HepG2 (cell line): ENCODE data around the gene PCSK7. TPM values are rescaled to one million over a fixed set of nuclear protein-coding genes. Genes with fewer than 3 reads are reported as not detected.

Source experiments
- ATAC-seq: fragments of 200-7000 bp; cut with Tn5 transposase; 3 replicates; pipeline ENCODE4 v1.9.1; 2020; ENCODE audit warnings: mild to moderate bottlenecking, moderate library complexity
- BruUV-seq: library from RNA; stranded (reverse); fragments of 400-500 nt; replicated peaks from 2 replicates; lab custom pipeline; 2021; lab: Mats Ljungman, UMichigan
- CTCF ChIA-PET: fragments of 300-600 bp; formaldehyde crosslinking; extraction: SDS; loops from one replicate; lab custom pipeline; 2021; ENCODE audit warnings: low total read pairs, inconsistent platforms, low intra/inter-chr PET ratio; lab: Yijun Ruan, JAX
- POLR2A ChIA-PET: fragments of 350-600 bp; sonication (Branson Sonifier 250); formaldehyde crosslinking; loops from one replicate; lab custom pipeline; 2020; ENCODE audit warnings: antibody characterized with exemption, inconsistent platforms; lab: Yijun Ruan, JAX
- DNase-seq: peaks from one replicate; pipeline ENCODE4 v3.0.0-alpha.2; 2015; ENCODE audit warnings: low spot score
- FAIRE-seq: peaks from 3 replicates; lab custom pipeline; 2011; peaks lifted over from hg19 to GRCh38; lab: Jason Lieb, UNC
- H2AFZ ChIP-seq: one replicate; pipeline ENCODE4 v1.6.1; 2011; ENCODE audit warnings: low read length, inconsistent platforms
- H3K27ac ChIP-seq: fragments of 300-600 bp; 3 replicates; pipeline ENCODE4 v1.8.0; 2011; ENCODE audit warnings: mixed run types, mild to moderate bottlenecking, mixed read lengths, low read length, inconsistent platforms; ENCODE audit not compliant: insufficient read depth; ENCODE audit errors: extremely low read length
- H3K27me3 ChIP-seq, 2 experiments: fragments of 200-600 bp in 1 of 2; 2 replicates in 1 of 2; 3 replicates in 1 of 2; pipeline versions ENCODE4 v1.6.0 to v1.8.0; 2011; ENCODE audit warnings: low read length in 2 of 2, mild to moderate bottlenecking in 2 of 2, moderate library complexity in 2 of 2, inconsistent platforms in 1 of 2; ENCODE audit not compliant: insufficient read depth in 2 of 2, control insufficient read depth in 1 of 2
- H3K36me3 ChIP-seq, 2 experiments: fragments of 200-600 bp in 1 of 2; replicated peaks in 1 of 2; 2 replicates in 1 of 2; 3 replicates in 1 of 2; pipeline versions ENCODE4 v1.5.1 to v1.8.0; 2011; ENCODE audit warnings: low read length in 2 of 2, inconsistent platforms in 1 of 2; ENCODE audit not compliant: insufficient read depth in 2 of 2, control insufficient read depth in 1 of 2
- H3K4me1 ChIP-seq: 2 replicates; pipeline ENCODE4 v1.5.1; 2012; ENCODE audit warnings: low read length, inconsistent platforms; ENCODE audit not compliant: insufficient read depth
- H3K4me2 ChIP-seq: 2 replicates; pipeline ENCODE4 v1.6.0; 2011; ENCODE audit warnings: low read depth, low read length, inconsistent platforms
- H3K4me3 ChIP-seq, 3 experiments: fragments of 200-600 bp in 1 of 3; sonication (generic), shearing (Covaris generic) in 1 of 3; replicated peaks in 1 of 3; 2 replicates each; pipeline ENCODE4 v1.5.1; 2011 to 2016; ENCODE audit warnings: low read length in 3 of 3, inconsistent platforms in 2 of 3, low read depth in 2 of 3, mild to moderate bottlenecking in 2 of 3, control low read depth in 1 of 3, mixed read lengths in 1 of 3; ENCODE audit not compliant: insufficient read depth in 1 of 3
- H3K79me2 ChIP-seq: one replicate; pipeline ENCODE4 v1.6.1; 2011; ENCODE audit warnings: low read length, inconsistent platforms; ENCODE audit not compliant: insufficient read depth
- H3K9ac ChIP-seq: 2 replicates; pipeline ENCODE4 v1.6.0; 2011; ENCODE audit warnings: mild to moderate bottlenecking, low read depth, low read length, inconsistent platforms; ENCODE audit not compliant: insufficient read depth
- H3K9me3 ChIP-seq: 2 replicates; pipeline ENCODE4 v1.5.1; 2012; ENCODE audit warnings: mild to moderate bottlenecking, low read length
- H4K20me1 ChIP-seq: 2 replicates; pipeline ENCODE4 v1.6.0; 2011; ENCODE audit warnings: inconsistent platforms, mild to moderate bottlenecking, low read length, moderate library complexity; ENCODE audit not compliant: insufficient read depth
- AGO2 ChIP-seq: fragments of 200-400 bp; formaldehyde crosslinking; optimal IDR thresholded peaks from 2 replicates; pipeline ENCODE3; 2017; ENCODE audit warnings: mild to moderate bottlenecking, low read depth, low read length, moderate library complexity
- MBNL3 ChIP-seq: fragments of 250-450 bp; sonication (Bioruptor Pico); conservative IDR thresholded peaks from 2 replicates; pipeline ENCODE4 v1.8.0; 2022; ENCODE audit warnings: mild to moderate bottlenecking, inconsistent platforms
- STAG1 ChIP-seq: sonication (generic); formaldehyde crosslinking; IDR thresholded peaks from 2 replicates; pipeline ENCODE4 v1.4.0; 2020; ENCODE audit warnings: missing genetic modification reagents
- ZNF629 ChIP-seq: sonication (generic); formaldehyde crosslinking; conservative IDR thresholded peaks from 2 replicates; pipeline ENCODE4 v1.5.0; 2020; ENCODE audit warnings: missing genetic modification reagents
- WGBS: methylation state at CpG from one replicate; pipeline ENCODE4 v1.1.6; 2017; ENCODE audit warnings: low lambda C conversion rate; 5-methylcytosine and 5-hydroxymethylcytosine counted together
- in situ Hi-C: cut with HindIII; loops from 2 replicates; pipeline ENCODE4 v1.10.0; 2017; ENCODE audit warnings: low pct_unique_long_range_greater_than_20kb; ENCODE audit not compliant: extremely low pct_ligation_motif_present
- intact Hi-C: fragments of 100-400 bp; cut with micrococcal nuclease; formaldehyde crosslinking; loops from one replicate; pipeline ENCODE4 v1.10.0; 2022; ENCODE audit not compliant: unreplicated experiment
- polyA plus RNA-seq, 8 experiments: library from polyadenylated mRNA; depleted of rRNA in 3 of 8; stranded (reverse) in 7 of 8; unstranded in 1 of 8; fragments of >200 nt; fragmentation: Illumina TruSeq in 4 of 8; extraction: Trizol in 4 of 8; gene quantifications; 2 replicates each; pipeline versions ENCODE4 v1.2.1 to v1.2.3, GENCODE V29; 2011 to 2016; ENCODE audit warnings: low read depth in 4 of 8, missing spikeins in 1 of 8, mixed read lengths in 1 of 8; ENCODE audit not compliant: insufficient read depth in 1 of 8
- total RNA-seq, 5 experiments: library from RNA; depleted of rRNA; stranded (reverse); fragments of >200 nt; fragmentation: Illumina TruSeq; extraction: Trizol; gene quantifications; 2 replicates each; pipeline ENCODE4 v1.2.3, GENCODE V29; 2016; ENCODE audit warnings: low read depth in 1 of 5
- TF ChIP-seq, protein P1 (sequence below), 2 experiments: sonication (generic) in 1 of 2; formaldehyde crosslinking in 1 of 2; IDR thresholded peaks; 2 replicates each; pipeline versions ENCODE4 v1.6.1 to v1.9.0; 2014 to 2022; ENCODE audit warnings: antibody characterized with exemption in 1 of 2, borderline replicate concordance in 1 of 2, inconsistent platforms in 1 of 2, low read depth in 1 of 2, missing genetic modification reagents in 1 of 2
- TF ChIP-seq, protein P2 (sequence below): sonication (generic); formaldehyde crosslinking; IDR thresholded peaks from 2 replicates; pipeline ENCODE4 v1.5.1; 2020; ENCODE audit warnings: mild to moderate bottlenecking, moderate library complexity, missing genetic modification reagents

The PCSK7 gene
- total and polyA plus RNA-seq, 2 of the 13 experiments (the other 11 are each of a cell fraction or from before 2014, with no cell fraction given) = 13.4 to 13.8 TPM

DNA sequence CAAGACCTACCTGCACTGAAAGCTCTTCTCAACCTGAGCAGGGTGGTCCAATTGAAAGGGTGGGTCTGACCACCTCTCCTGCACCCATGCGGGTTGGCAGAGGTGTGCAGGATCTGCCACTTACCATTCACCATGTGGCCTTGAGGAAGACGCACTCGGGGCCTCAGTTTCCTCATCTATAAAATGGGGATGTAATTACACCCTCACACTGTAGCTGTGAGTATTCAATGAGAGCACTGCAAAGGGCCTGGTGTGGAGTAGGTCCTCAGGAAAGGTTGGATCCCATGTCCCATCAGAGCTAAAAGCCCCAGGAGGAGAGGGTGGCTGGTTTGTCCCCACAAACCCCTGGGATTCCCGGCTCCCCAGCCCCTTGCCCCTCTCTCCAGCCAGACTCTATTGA is 33.3 kb downstream of the PCSK7 start:
- BruUV-seq = no TSS peak
- H3K4me2 ChIP-seq = no peak overlapping the region; the same call in 1 of the 2 replicates
- H3K9ac ChIP-seq = no peak overlapping the region
- in situ Hi-C loops = no loop called here
- peaks cover 9% of the 10 kb centered on the region for H3K4me1 ChIP-seq
- FAIRE-seq = no peak
- peaks cover 0 to 3% of the 10 kb centered on the region in 2 experiments; a peak in 1 of 5 replicates for H3K36me3 ChIP-seq
- TF ChIP-seq ZNF629 (CRISPR knock-in tag) (peak; percentile 83), MBNL3 (CRISPR knock-in tag) (no peak)
- no peak overlapping the region for H3K27ac ChIP-seq
- no peak for ATAC-seq
- CTCF ChIA-PET = interaction anchor here (1.6 kb wide), 1 partner anchor 28 kb away, joined by 7 read pairs; no protein-coding TSS in a partner anchor
- WGBS = 93% methylated on average over 4 of the region's 4 CpGs
- no peaks in the 10 kb centered on the region for H3K79me2 ChIP-seq
- H4K20me1 ChIP-seq = no peaks in the 10 kb centered on the region
- DNase-seq = no peak
- intact Hi-C loops = no loop called here
- POLR2A ChIA-PET = interaction anchor here (1.2 kb wide), 1 partner anchor 19 kb away, joined by 4 read pairs; no protein-coding TSS in a partner anchor
- H3K27me3 ChIP-seq = no peaks in the 10 kb centered on the region
- no peak overlapping the region for H3K4me3 ChIP-seq
- H2AFZ ChIP-seq = no peak overlapping the region
- no peaks in the 10 kb centered on the region for H3K9me3 ChIP-seq

DNA sequence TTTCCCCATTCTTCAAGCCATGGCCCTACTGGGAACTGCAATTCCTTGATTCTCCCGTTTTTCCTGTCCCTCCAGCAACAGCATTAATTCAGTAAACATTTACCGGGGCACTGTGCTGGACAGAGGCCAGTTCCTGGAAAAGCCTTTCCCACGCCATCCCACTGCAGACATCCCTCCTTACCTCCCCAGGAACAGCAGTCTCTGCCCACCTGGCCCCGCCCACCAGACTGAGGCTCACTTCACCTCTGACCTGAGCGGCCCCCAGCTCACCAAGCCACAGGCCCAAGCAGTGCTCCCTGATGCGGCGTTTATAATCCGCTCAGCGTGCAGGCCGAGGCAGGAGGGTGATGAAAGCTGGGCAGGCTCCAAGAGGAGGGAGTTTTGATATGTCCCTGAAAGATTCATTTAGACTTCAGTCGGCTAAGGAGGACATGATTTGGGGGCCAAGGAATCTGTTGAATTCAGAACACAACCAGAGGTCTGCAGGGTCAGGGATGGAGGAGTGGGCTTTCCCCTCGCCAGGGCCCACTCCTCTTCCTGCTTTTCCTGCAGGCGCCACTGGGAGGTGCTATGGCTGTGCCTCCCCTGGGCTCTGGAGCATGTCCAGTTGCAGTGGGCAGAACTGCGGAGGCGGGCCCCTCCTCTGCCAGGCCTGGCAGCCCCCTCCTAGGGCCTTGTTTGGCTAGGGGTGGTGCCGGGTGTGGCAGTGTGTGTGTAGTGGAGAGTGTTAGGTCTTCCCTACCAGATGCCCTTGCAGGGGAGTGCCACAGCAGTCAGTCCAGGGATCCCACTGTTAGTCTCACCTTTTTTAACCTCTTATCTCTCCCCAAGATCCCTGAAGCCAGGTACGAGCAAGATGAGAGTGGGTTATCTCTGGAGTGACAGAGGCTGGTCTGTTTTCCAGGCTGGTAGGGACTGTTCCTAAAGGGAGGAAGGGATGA is 34.1 kb downstream of the PCSK7 start:
- Histone ChIP-seq H3K79me2 (no peaks in the 10 kb centered on the region), H3K36me3 (no peaks in the 10 kb centered on the region; a peak in 1 of 5 replicates), H3K9ac (no peak overlapping the region), H3K27ac (no peak overlapping the region), H4K20me1 (no peaks in the 10 kb centered on the region), H3K4me3 (no peak overlapping the region), H3K9me3 (no peaks in the 10 kb centered on the region), H3K4me1 (peaks cover 9% of the 10 kb centered on the region), H3K4me2 (no peak overlapping the region), H3K27me3 (no peaks in the 10 kb centered on the region), H2AFZ (no peak overlapping the region)
- no peak for DNase-seq
- intact Hi-C loops = no loop called here
- in situ Hi-C loops = no loop called here
- ATAC-seq = peak; percentile 44
- 67% methylated on average over 12 of the region's 17 CpGs for WGBS
- ChIA-PET CTCF (interaction anchor here (1.6 kb wide), 1 partner anchor 29 kb away, joined by 7 read pairs; no protein-coding TSS in a partner anchor), POLR2A (interaction anchor here (1.2 kb wide), 1 partner anchor 18 kb away, joined by 4 read pairs; no protein-coding TSS in a partner anchor)
- no TSS peak for BruUV-seq
- no peak for FAIRE-seq
- TF ChIP-seq, protein P1, sequence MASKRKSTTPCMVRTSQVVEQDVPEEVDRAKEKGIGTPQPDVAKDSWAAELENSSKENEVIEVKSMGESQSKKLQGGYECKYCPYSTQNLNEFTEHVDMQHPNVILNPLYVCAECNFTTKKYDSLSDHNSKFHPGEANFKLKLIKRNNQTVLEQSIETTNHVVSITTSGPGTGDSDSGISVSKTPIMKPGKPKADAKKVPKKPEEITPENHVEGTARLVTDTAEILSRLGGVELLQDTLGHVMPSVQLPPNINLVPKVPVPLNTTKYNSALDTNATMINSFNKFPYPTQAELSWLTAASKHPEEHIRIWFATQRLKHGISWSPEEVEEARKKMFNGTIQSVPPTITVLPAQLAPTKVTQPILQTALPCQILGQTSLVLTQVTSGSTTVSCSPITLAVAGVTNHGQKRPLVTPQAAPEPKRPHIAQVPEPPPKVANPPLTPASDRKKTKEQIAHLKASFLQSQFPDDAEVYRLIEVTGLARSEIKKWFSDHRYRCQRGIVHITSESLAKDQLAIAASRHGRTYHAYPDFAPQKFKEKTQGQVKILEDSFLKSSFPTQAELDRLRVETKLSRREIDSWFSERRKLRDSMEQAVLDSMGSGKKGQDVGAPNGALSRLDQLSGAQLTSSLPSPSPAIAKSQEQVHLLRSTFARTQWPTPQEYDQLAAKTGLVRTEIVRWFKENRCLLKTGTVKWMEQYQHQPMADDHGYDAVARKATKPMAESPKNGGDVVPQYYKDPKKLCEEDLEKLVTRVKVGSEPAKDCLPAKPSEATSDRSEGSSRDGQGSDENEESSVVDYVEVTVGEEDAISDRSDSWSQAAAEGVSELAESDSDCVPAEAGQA (IDR thresholded peaks at IDR 0.05; ENCODE audit: low read depth) = no peak
- TF ChIP-seq, protein P1 (CRISPR knock-in tag; IDR thresholded peaks at IDR 0.05; ENCODE audit: borderline replicate concordance) = no peak
- TF ChIP-seq STAG1 = peak; percentile 29
- TF ChIP-seq, protein P2, sequence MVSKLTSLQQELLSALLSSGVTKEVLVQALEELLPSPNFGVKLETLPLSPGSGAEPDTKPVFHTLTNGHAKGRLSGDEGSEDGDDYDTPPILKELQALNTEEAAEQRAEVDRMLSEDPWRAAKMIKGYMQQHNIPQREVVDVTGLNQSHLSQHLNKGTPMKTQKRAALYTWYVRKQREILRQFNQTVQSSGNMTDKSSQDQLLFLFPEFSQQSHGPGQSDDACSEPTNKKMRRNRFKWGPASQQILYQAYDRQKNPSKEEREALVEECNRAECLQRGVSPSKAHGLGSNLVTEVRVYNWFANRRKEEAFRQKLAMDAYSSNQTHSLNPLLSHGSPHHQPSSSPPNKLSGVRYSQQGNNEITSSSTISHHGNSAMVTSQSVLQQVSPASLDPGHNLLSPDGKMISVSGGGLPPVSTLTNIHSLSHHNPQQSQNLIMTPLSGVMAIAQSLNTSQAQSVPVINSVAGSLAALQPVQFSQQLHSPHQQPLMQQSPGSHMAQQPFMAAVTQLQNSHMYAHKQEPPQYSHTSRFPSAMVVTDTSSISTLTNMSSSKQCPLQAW (CRISPR knock-in tag) = 0 out of 2 replicates have a peak, but pooled peaks have one; percentile 22
- peak; percentile 22 for TF ChIP-seq AGO2
